Measurements from ENCODE around the gene CABLES1. TPM values are rescaled to one million over a fixed set of nuclear protein-coding genes. Genes with fewer than 3 reads are reported as not detected.

The CABLES1 gene
- total RNA-seq, 4 donors from 2014 or later = 4.0 to 24.0 (median 10.2) TPM

GRCh38 chr18:23143016-23143814, 7.9 kb downstream of the CABLES1 start:
- WGBS, 2 donors (ENCODE audit: low coverage in 1 of 2) = 46 to 78% methylated on average over 8 to 9 of the region's 10 CpGs

GRCh38 chr18:23143815-23144261, 8.6 kb downstream of the CABLES1 start:
- Histone ChIP-seq H3K27ac (peak overlapping the region in 3 of 4 donors; percentile 49 to 67 (median 51)), H3K36me3 (no peaks in the 10 kb centered on the region), H3K4me1 (peaks cover 0 to 41% (median 5%) of the 10 kb centered on the region in 3 donors), H3K9me3 (no peaks in the 10 kb centered on the region), H3K27me3 (no peaks in the 10 kb centered on the region), H3K4me3 (no peak overlapping the region)
- TF ChIP-seq CTCF (IDR thresholded peaks at IDR 0.05) = no peak
- TF ChIP-seq EP300 (IDR thresholded peaks at IDR 0.05) = no peak
- no peak for TF ChIP-seq POLR2AphosphoS5 (IDR thresholded peaks at IDR 0.05)
- TF ChIP-seq POLR2A (IDR thresholded peaks at IDR 0.05) = no peak
- WGBS, 2 donors (ENCODE audit: low coverage in 1 of 2) = 32 to 76% methylated on average over 6 to 8 of the region's 9 CpGs
- peak; percentile 18 for ATAC-seq

More at GRCh38 chr18:23143016-23143814, 7.9 kb downstream of the CABLES1 start:
- peak; percentile 80 for ATAC-seq
- no peaks in the 10 kb centered on the region for H3K36me3 ChIP-seq
- peak overlapping the region in 3 of 4 donors; percentile 49 to 67 (median 51) for H3K27ac ChIP-seq
- H3K4me1 ChIP-seq = peaks cover 0 to 47% (median 5%) of the 10 kb centered on the region in 3 donors
- no peaks in the 10 kb centered on the region for H3K27me3 ChIP-seq
- no peak overlapping the region for H3K4me3 ChIP-seq
- TF ChIP-seq EP300 (IDR thresholded peaks at IDR 0.05) = no peak
- TF ChIP-seq POLR2A (IDR thresholded peaks at IDR 0.05) = no peak
- H3K9me3 ChIP-seq = no peaks in the 10 kb centered on the region

GRCh38 chr18:23144640-23145039, 9.4 kb downstream of the CABLES1 start:
- TF ChIP-seq POLR2AphosphoS5 (IDR thresholded peaks at IDR 0.05) (no peak), POLR2A (IDR thresholded peaks at IDR 0.05) (no peak), CTCF (IDR thresholded peaks at IDR 0.05) (no peak), EP300 (IDR thresholded peaks at IDR 0.05) (no peak)
- Histone ChIP-seq H3K36me3 (no peaks in the 10 kb centered on the region), H3K4me3 (no peak overlapping the region), H3K4me1 (peaks cover 0 to 41% (median 5%) of the 10 kb centered on the region in 3 donors), H3K9me3 (no peaks in the 10 kb centered on the region), H3K27me3 (no peaks in the 10 kb centered on the region), H3K27ac (peak overlapping the region in 2 of 4 donors; percentile 51 to 67)
- WGBS, 2 donors (ENCODE audit: low coverage in 1 of 2) = 95 to 96% methylated on average over 4 to 7 of the region's 7 CpGs
- ATAC-seq = no peak

- 77 to 83% methylated on average over 5 of the region's 5 CpGs for WGBS, 2 donors (ENCODE audit: low coverage in 1 of 2)
- Histone ChIP-seq H3K4me3 (no peak overlapping the region), H3K27ac (no peak overlapping the region), H3K27me3 (no peaks in the 10 kb centered on the region), H3K4me1 (peaks cover 0 to 37% (median 5%) of the 10 kb centered on the region in 3 donors), H3K9me3 (no peaks in the 10 kb centered on the region), H3K36me3 (no peaks in the 10 kb centered on the region)
- no peak for ATAC-seq
- TF ChIP-seq CTCF (IDR thresholded peaks at IDR 0.05) (no peak), POLR2AphosphoS5 (IDR thresholded peaks at IDR 0.05) (no peak)
Observed at GRCh38 chr18:23145621-23146020, 10.3 kb downstream of the CABLES1 start.

- ATAC-seq = no peak
- 85 to 94% methylated on average over 9 to 10 of the region's 11 CpGs for WGBS, 2 donors (ENCODE audit: low coverage in 1 of 2)
Observed at GRCh38 chr18:23146861-23147469, 11.7 kb downstream of the CABLES1 start.

More at GRCh38 chr18:23146861-23147469, 11.7 kb downstream of the CABLES1 start:
- H3K27me3 ChIP-seq = no peaks in the 10 kb centered on the region
- peaks cover 0 to 24% (median 4%) of the 10 kb centered on the region in 3 donors for H3K4me1 ChIP-seq
- no peak overlapping the region for H3K27ac ChIP-seq
- H3K9me3 ChIP-seq = no peaks in the 10 kb centered on the region
- no peaks in the 10 kb centered on the region for H3K36me3 ChIP-seq
- TF ChIP-seq POLR2AphosphoS5 (IDR thresholded peaks at IDR 0.05) (no peak), EP300 (IDR thresholded peaks at IDR 0.05) (no peak)
- H3K4me3 ChIP-seq = no peak overlapping the region

All from gastroesophageal sphincter (tissue), 4 donors.